GM23248 (cell line): Measurements from ENCODE around the gene APLF.

Source experiments
- EZH2 ChIP-seq: fragments of 200-600 bp; sonication (generic); IDR thresholded peaks from 2 replicates; pipeline ENCODE4 v1.6.1; 2018; ENCODE audit warnings: antibody characterized with exemption, mild to moderate bottlenecking; ENCODE audit not compliant: insufficient read depth, poor library complexity, severe bottlenecking
- EZH2phosphoT487 ChIP-seq: fragments of 200-600 bp; sonication (generic); IDR thresholded peaks from 2 replicates; pipeline ENCODE4 v1.6.1; 2018; ENCODE audit warnings: antibody characterized with exemption, moderate library complexity, mild to moderate bottlenecking, low read depth; ENCODE audit not compliant: insufficient read depth

DNA sequence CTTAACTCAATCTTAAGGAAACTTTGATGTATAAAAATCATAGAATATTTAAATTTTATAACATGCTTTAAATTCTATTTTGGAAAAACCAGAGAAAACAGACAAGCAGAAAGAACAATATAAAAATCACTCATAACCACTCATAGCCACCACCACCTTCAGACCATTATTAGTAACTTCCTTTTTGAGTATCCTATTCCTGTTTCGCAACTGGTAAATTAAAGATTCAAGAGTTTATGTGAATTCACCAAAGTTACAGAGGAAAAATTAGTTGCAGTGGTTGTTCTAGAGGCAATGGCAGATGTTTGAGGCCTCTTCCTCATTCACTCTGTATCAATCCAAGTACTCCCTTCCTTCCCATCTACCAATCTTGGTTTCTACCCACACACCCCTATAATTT, 126.7 kb downstream of the APLF start:
- no peak for TF ChIP-seq EZH2
- no peak for TF ChIP-seq EZH2phosphoT487
